CD4-positive, alpha-beta T cell (primary cell): Measurements from ENCODE around the gene CDK15. TPM values are rescaled to one million over a fixed set of nuclear protein-coding genes. Genes with fewer than 3 reads are reported as not detected.

ENCODE experiments used
- ATAC-seq: fragments of 200-7000 bp; cut with Tn5 transposase; one replicate; pipeline ENCODE4 v1.10.0; 2022; ENCODE audit warnings: mild to moderate bottlenecking; ENCODE audit not compliant: poor library complexity
- CTCF ChIA-PET: fragments of 350-600 bp; sonication (Branson Sonifier 250); formaldehyde crosslinking; loops from one replicate; lab custom pipeline; 2021; ENCODE audit warnings: antibody characterized with exemption, inconsistent platforms; lab: Charles Lee
- POLR2A ChIA-PET: fragments of 350-600 bp; sonication (Branson Sonifier 250); formaldehyde crosslinking; loops from one replicate; lab custom pipeline; 2021; ENCODE audit warnings: antibody characterized with exemption, inconsistent platforms; lab: Charles Lee
- DNase-seq, 14 experiments: peaks; one replicate each; pipeline ENCODE4 v3.0.0-alpha.2; 2013 to 2020; ENCODE audit warnings: mixed read lengths in 2 of 14
- H3K27ac ChIP-seq, 2 donors: one replicate each; pipeline versions ENCODE4 v1.5.1 to v1.7.0; 2013; ENCODE audit warnings: low read length in 2 of 2, low read depth in 1 of 2, mild to moderate bottlenecking in 1 of 2
- H3K27me3 ChIP-seq, 2 experiments: 1 replicate in 1 of 2; 2 replicates in 1 of 2; pipeline versions ENCODE4 v1.6.1 to v1.7.0; 2013; ENCODE audit warnings: low read length in 2 of 2, control low read depth in 1 of 2, mild to moderate bottlenecking in 1 of 2, moderate library complexity in 1 of 2; ENCODE audit not compliant: insufficient read depth in 2 of 2, control insufficient read depth in 1 of 2
- H3K36me3 ChIP-seq: one replicate; pipeline ENCODE4 v1.6.1; 2013; ENCODE audit warnings: low read length, control low read depth; ENCODE audit not compliant: insufficient read depth
- H3K4me1 ChIP-seq: one replicate; pipeline ENCODE4 v1.6.1; 2013; ENCODE audit warnings: low read length, control low read depth; ENCODE audit not compliant: insufficient read depth
- H3K4me3 ChIP-seq: one replicate; pipeline ENCODE4 v1.5.1; 2013; ENCODE audit warnings: mild to moderate bottlenecking, low read length, moderate library complexity
- H3K9me3 ChIP-seq, 2 experiments: 1 replicate in 1 of 2; 2 replicates in 1 of 2; pipeline versions ENCODE4 v1.6.1 to v1.7.0; 2013; ENCODE audit warnings: low read length in 2 of 2, mild to moderate bottlenecking in 2 of 2, control low read depth in 1 of 2, moderate library complexity in 1 of 2; ENCODE audit not compliant: control insufficient read depth in 1 of 2, insufficient read depth in 1 of 2
- H3K27ac Mint-ChIP-seq: one replicate; pipeline ENCODE4 v1.8.0; 2020; ENCODE audit warnings: mixed read lengths
- H3K27me3 Mint-ChIP-seq: one replicate; pipeline ENCODE4 v1.8.0; 2021; ENCODE audit warnings: mixed read lengths
- H3K36me3 Mint-ChIP-seq: one replicate; pipeline ENCODE4 v1.8.0; 2021; ENCODE audit warnings: low read depth, mixed read lengths
- H3K4me1 Mint-ChIP-seq: one replicate; pipeline ENCODE4 v1.8.0; 2021; ENCODE audit warnings: low read depth, mixed read lengths
- H3K4me3 Mint-ChIP-seq: one replicate; pipeline ENCODE4 v1.8.0; 2020; ENCODE audit warnings: mild to moderate bottlenecking, mixed read lengths
- H3K9me3 Mint-ChIP-seq: one replicate; pipeline ENCODE4 v1.8.0; 2020; ENCODE audit warnings: mixed read lengths
- CTCF ChIP-seq: fragments of 200-600 bp; IDR thresholded peaks from one replicate; pipeline ENCODE4 v1.8.0; 2022; ENCODE audit warnings: antibody characterized with exemption, mild to moderate bottlenecking
- intact Hi-C, 2 experiments: fragments of 100-400 bp; cut with DNase I in 1 of 2; cut with micrococcal nuclease in 1 of 2; formaldehyde crosslinking; loops; one replicate each; pipeline versions ENCODE4 v1.15.1 to v1.9.0; 2023 to 2025; cut with DNase I, micrococcal nuclease
- total RNA-seq, 174 experiments: library from RNA in 2 of 174; stranded (reverse) in 2 of 174; gene quantifications; one replicate each; pipeline ENCODE4 v1.2.3 and lab custom pipeline; 2021 to 2026

Gene CDK15
- total RNA-seq, 2 experiments from 2014 or later, result not detected

GRCh38 chr2:201937343-201937742 is 131.0 kb downstream of the CDK15 start:
- Mint-ChIP-seq H3K9me3 (no peaks in the 10 kb centered on the region), H3K4me1 (no peaks in the 10 kb centered on the region), H3K27me3 (peaks cover 22% of the 10 kb centered on the region), H3K4me3 (no peak overlapping the region), H3K27ac (no peak overlapping the region), H3K36me3 (no peaks in the 10 kb centered on the region)
- intact Hi-C loops, result no loop called here
- Histone ChIP-seq H3K9me3 (peaks cover 0 to 4% of the 10 kb centered on the region in 2 experiments), H3K36me3 (no peaks in the 10 kb centered on the region), H3K27me3 (peaks cover 0 to 14% of the 10 kb centered on the region in 2 experiments), H3K27ac (no peak overlapping the region), H3K4me1 (no peaks in the 10 kb centered on the region), H3K4me3 (no peak overlapping the region)
- POLR2A ChIA-PET, result no interaction called here
- TF ChIP-seq CTCF, result no peak
- DNase-seq (no peak), ATAC-seq (no peak)
- CTCF ChIA-PET, result no interaction called here

GRCh38 chr2:201938156-201938775 is 131.9 kb downstream of the CDK15 start:
- Histone ChIP-seq H3K4me1 (no peaks in the 10 kb centered on the region), H3K27ac (no peak overlapping the region), H3K27me3 (peaks cover 0 to 14% of the 10 kb centered on the region in 2 experiments), H3K4me3 (no peak overlapping the region), H3K36me3 (no peaks in the 10 kb centered on the region), H3K9me3 (peaks cover 0 to 4% of the 10 kb centered on the region in 2 experiments)
- POLR2A ChIA-PET, result interaction anchor here (0.6 kb wide), 1 partner anchor 204 kb away, joined by 4 read pairs; no protein-coding TSS in a partner anchor
- Mint-ChIP-seq H3K36me3 (no peaks in the 10 kb centered on the region), H3K4me3 (no peak overlapping the region), H3K27me3 (peaks cover 21% of the 10 kb centered on the region), H3K9me3 (no peaks in the 10 kb centered on the region), H3K4me1 (no peaks in the 10 kb centered on the region), H3K27ac (no peak overlapping the region)
- ATAC-seq (no peak), DNase-seq (no peak)
- intact Hi-C loops, result no loop called here
- CTCF ChIA-PET, result no interaction called here
- TF ChIP-seq CTCF, result no peak

GRCh38 chr2:201938781-201939180 is 132.4 kb downstream of the CDK15 start:
- Histone ChIP-seq H3K27ac (no peak overlapping the region), H3K36me3 (no peaks in the 10 kb centered on the region), H3K9me3 (peaks cover 0 to 4% of the 10 kb centered on the region in 2 experiments), H3K4me1 (no peaks in the 10 kb centered on the region), H3K4me3 (no peak overlapping the region), H3K27me3 (peaks cover 0 to 14% of the 10 kb centered on the region in 2 experiments)
- Mint-ChIP-seq H3K27me3 (peaks cover 17% of the 10 kb centered on the region), H3K9me3 (no peaks in the 10 kb centered on the region), H3K27ac (no peak overlapping the region), H3K4me1 (no peaks in the 10 kb centered on the region), H3K36me3 (no peaks in the 10 kb centered on the region), H3K4me3 (no peak overlapping the region)
- DNase-seq (no peak), ATAC-seq (no peak)
- TF ChIP-seq CTCF, result no peak
- CTCF ChIA-PET, result no interaction called here
- POLR2A ChIA-PET, result interaction anchor here (0.6 kb wide), 1 partner anchor 204 kb away, joined by 4 read pairs; no protein-coding TSS in a partner anchor
- intact Hi-C loops, result no loop called here
